Measurements from ENCODE around the gene SLCO4A1. TPM values are rescaled to one million over a fixed set of nuclear protein-coding genes. Genes with fewer than 3 reads are reported as not detected.

Gene SLCO4A1
- total and polyA plus RNA-seq, 7 donors: 3.6 to 26.3 (median 5.7) TPM

GRCh38 chr20:62668441-62669027, 26.2 kb downstream of the SLCO4A1 start:
- WGBS, 2 donors: 59 to 77% methylated on average over 13 of the region's 13 CpGs

GRCh38 chr20:62669249-62669648, 26.9 kb downstream of the SLCO4A1 start:
- TF ChIP-seq POLR2AphosphoS5 (IDR thresholded peaks at IDR 0.05): no peak
- no peak for TF ChIP-seq POLR2A (IDR thresholded peaks at IDR 0.05)
- no peak for TF ChIP-seq EP300 (IDR thresholded peaks at IDR 0.05)
- TF ChIP-seq CTCF (IDR thresholded peaks at IDR 0.05): no peak
- DNase-seq: no peak
- Histone ChIP-seq H3K9me3 (no peaks in the 10 kb centered on the region), H3K36me3 (no peaks in the 10 kb centered on the region), H3K27me3 (no peaks in the 10 kb centered on the region), H3K4me1 (peaks cover 0 to 5% (median 2%) of the 10 kb centered on the region in 4 donors), H3K4me3 (no peak overlapping the region), H3K27ac (no peak overlapping the region)
- WGBS, 2 donors: 95% methylated on average over 10 of the region's 10 CpGs
- intact Hi-C loops (cut with DNase I): loop anchor here (2.0 kb wide), 1 partner anchor 34 kb away; no protein-coding TSS in a partner anchor

More at GRCh38 chr20:62668441-62669027, 26.2 kb downstream of the SLCO4A1 start:
- Histone ChIP-seq H3K9me3 (no peaks in the 10 kb centered on the region), H3K27ac (no peak overlapping the region), H3K36me3 (no peaks in the 10 kb centered on the region), H3K27me3 (no peaks in the 10 kb centered on the region), H3K4me1 (peaks cover 0 to 5% (median 2%) of the 10 kb centered on the region in 4 donors), H3K4me3 (no peak overlapping the region)
- TF ChIP-seq POLR2A (IDR thresholded peaks at IDR 0.05) (no peak), CTCF (IDR thresholded peaks at IDR 0.05) (peak; percentile 89 to 96 (median 92)), POLR2AphosphoS5 (IDR thresholded peaks at IDR 0.05) (no peak), EP300 (IDR thresholded peaks at IDR 0.05) (no peak)
- intact Hi-C loops (cut with DNase I): loop anchor here (1.0 to 2.0 kb wide), 3 partner anchors 34 to 140 kb away; no protein-coding TSS in a partner anchor
- peak; percentile 90 for DNase-seq

- Histone ChIP-seq H3K27ac (no peak overlapping the region), H3K36me3 (no peaks in the 10 kb centered on the region), H3K4me3 (no peak overlapping the region), H3K27me3 (no peaks in the 10 kb centered on the region), H3K4me1 (peaks cover 0 to 5% (median 2%) of the 10 kb centered on the region in 4 donors), H3K9me3 (no peaks in the 10 kb centered on the region)
- 92 to 95% methylated on average over 14 of the region's 14 CpGs for WGBS, 2 donors
- TF ChIP-seq EP300 (IDR thresholded peaks at IDR 0.05) (no peak), CTCF (IDR thresholded peaks at IDR 0.05) (no peak), POLR2AphosphoS5 (IDR thresholded peaks at IDR 0.05) (no peak), POLR2A (IDR thresholded peaks at IDR 0.05) (no peak)
- intact Hi-C loops (cut with DNase I): no loop called here
- no peak for DNase-seq
Observed at GRCh38 chr20:62670156-62670555, 27.9 kb downstream of the SLCO4A1 start.

- Histone ChIP-seq H3K27me3 (no peaks in the 10 kb centered on the region), H3K9me3 (no peaks in the 10 kb centered on the region), H3K4me1 (peaks cover 0 to 5% (median 2%) of the 10 kb centered on the region in 4 donors), H3K27ac (no peak overlapping the region), H3K4me3 (no peak overlapping the region), H3K36me3 (no peaks in the 10 kb centered on the region)
- 95% methylated on average over 17 of the region's 17 CpGs for WGBS, 2 donors
- no peak for TF ChIP-seq POLR2AphosphoS5 (IDR thresholded peaks at IDR 0.05)
- no peak for TF ChIP-seq CTCF (IDR thresholded peaks at IDR 0.05)
- no peak for TF ChIP-seq POLR2A (IDR thresholded peaks at IDR 0.05)
- no peak for TF ChIP-seq EP300 (IDR thresholded peaks at IDR 0.05)
- intact Hi-C loops (cut with DNase I): no loop called here
- no peak for DNase-seq
Observed at GRCh38 chr20:62670998-62671397, 28.7 kb downstream of the SLCO4A1 start.

Data from sigmoid colon (tissue), 7 donors.